DMS53 treated with DMSO at 0.1 percent for 48 hours (cell line): ENCODE results near the gene PCID2.
"Not testable (repeated sequence)": the region's sequence is repeated elsewhere in the genome, so short reads cannot be mapped to it uniquely, and the experiment has no call there.

Experiments
- DNase-seq: peaks from one replicate; lab custom pipeline; 2025; ENCODE audit not compliant: unreplicated experiment; lab: John Stamatoyannopoulos, UW

Gene PCID2

DNA sequence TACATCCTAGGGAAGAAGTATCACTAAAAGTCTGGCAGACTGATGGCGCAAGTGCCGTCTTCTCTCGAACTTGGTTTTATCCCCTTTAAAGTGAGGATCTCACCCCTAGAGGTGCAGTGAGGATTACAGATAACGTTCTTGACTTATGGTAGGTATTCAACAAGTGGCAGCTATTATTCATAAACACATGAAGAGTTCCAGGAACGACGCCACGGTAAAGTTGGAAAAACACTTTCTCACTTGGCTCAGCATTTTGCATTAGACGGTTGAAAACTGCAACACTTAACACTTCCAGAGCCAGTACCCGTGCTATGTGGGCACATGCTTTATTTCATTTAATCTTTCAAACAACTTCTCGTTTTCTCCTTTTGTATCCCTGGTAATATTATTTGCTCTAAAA is 41.3 kb downstream of the PCID2 start:
- no peak for DNase-seq

DNA sequence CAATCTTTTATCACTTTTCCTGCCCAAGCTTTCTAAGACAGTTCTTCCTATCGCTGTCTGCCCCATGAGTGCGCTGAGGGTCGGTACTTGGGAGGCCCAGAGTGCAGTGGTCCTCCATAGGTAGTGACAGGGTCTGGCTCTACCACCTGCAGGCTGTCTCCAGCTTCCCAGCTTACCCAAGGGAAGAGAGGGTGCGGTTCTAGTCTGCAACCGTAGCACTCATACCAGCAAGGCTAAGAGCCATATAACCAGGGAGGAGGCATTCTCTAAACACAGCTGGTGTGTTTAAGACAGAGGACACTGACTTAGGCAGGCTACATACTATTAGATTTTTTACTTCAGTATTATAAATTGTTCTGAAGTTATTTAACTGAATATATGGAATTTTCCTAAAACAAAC is 41.8 kb downstream of the PCID2 start:
- DNase-seq, result no peak

DNA sequence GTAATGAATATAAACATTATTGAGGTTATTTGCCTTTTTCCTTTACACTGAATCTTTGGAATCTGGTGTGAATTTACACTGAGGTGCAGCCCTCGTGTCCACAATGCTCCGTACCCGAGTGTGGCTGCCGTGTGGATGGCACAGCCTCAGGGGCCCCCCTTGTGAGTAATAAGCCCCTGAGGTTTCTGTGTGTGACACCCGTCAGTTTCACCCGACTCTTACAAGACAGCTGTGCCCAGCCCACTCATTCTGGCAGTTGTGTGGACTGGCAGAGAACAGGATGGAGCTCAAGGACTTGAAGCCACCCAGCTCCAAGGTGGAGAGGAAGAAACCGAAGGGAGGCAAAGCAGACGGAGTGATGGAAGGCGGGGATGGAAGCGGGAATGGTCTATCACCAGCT is 42.2 kb downstream of the PCID2 start:
- DNase-seq, result no peak

DNA sequence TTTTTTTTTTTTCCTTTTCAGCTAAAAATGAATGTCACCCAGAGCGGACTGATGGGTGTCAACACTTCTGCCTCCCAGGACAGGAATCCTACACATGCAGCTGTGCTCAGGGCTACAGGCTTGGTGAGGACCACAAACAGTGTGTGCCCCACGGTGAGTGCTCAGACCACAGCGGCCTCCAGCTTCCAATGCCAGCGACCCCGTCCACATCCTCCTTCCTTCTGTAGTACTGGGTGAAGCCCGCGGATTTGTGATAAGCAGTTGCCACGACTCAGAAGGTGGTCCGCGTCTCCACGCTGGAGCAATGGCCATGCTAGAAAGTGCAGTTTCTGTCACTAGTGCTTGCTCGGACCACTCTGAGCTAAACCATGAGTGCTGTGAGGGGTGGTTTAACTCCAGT is 44.0 kb downstream of the PCID2 start:
- no peak for DNase-seq

DNA sequence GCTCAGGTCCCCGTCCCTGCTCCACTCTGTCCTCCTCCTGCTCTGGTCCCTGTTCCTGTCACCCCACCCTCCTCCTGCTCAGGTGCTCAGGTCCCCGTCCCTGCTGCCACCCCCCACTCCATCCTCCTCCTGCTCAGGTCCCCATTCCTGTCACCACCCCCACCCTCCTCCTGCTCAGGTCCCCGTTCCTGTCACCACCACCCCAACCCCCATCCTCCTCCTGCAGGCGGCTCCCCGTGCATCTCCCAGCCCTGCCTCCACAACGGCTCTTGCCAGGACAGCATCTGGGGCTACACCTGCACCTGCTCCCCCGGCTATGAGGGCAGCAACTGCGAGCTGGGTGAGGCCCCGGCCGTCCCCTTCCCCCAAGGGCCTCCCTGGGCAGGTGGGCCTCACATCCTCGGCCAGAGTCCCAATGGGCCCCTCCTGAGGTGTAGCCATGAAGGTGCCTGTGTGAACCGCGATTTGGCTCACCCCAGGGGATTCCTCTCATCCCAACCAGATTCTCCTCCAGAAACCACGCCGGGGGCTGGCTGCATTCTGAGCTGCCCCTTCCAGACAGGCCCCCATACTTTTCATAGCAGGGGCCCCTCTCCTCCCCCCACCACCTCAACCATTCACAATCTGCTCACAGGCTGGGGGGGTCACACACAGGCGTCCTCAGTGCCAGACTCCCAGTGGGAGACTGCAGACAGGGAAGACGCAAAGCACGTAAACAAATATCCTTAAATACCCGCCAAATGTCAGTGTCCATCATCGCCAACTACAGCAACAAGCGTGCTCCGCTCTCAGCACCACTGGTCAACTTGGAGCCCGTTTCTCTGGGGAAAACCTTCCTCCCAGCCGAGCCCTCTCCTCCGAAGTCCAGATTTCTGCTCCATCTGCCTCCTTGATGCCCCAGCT is 45.4 kb downstream of the PCID2 start:
- no peak for DNase-seq

DNA sequence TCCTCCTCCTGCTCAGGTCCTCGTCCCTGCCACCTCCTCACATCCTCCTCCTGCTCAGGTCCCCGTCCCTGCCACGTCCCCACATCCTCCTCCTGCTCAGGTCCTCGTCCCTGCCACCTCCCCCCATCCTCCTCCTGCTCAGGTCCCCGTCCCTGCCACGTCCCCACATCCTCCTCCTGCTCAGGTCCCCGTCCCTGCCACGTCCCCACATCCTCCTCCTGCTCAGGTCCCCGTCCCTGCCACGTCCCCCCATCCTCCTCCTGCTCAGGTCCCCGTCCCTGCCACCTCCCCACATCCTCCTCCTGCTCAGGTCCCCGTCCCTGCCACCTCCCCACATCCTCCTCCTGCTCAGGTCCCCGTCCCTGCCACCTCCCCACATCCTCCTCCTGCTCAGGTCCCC is 46.5 kb downstream of the PCID2 start:
- not testable (repeated sequence) for DNase-seq

DNA sequence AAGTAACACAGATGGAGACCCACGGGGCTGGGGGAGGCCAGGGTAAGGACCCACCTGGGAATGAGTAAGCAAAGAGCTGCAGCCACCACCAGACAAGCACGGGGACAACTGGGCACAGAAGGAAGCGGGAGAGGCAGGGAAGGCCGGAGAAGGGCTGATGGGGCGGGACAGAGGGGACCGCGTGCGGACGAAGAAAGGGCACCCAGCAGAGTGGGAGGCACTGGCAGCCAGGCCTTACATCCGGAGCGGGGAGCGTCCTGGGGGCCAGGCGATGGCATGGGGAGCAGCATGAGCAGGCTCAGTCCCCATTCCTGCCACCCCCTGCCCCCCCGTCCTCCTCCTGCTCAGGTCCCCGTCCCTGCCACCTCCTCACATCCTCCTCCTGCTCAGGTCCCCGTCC is 47.0 kb downstream of the PCID2 start:
- DNase-seq, result no peak

DNA sequence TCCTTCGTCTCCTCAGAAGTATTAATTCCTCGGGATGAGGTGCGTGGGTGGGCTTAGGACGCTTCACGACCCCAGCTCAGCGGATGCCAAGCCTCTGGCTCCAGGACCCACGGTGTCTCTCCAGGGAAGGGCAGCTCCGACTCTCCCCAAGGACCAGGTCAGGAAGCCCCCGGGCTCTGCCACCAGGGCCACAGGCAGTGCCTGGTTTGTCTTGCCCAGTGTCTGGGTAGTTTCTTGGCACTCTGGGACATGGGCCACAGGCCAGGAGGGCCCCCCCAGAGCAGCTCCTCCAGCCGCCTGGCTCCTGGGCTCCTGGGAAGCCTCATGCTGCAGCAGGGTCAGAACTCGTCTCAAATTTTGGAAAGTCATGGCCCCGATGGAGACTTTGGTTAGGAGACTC is 47.5 kb downstream of the PCID2 start:
- DNase-seq, result no peak

DNA sequence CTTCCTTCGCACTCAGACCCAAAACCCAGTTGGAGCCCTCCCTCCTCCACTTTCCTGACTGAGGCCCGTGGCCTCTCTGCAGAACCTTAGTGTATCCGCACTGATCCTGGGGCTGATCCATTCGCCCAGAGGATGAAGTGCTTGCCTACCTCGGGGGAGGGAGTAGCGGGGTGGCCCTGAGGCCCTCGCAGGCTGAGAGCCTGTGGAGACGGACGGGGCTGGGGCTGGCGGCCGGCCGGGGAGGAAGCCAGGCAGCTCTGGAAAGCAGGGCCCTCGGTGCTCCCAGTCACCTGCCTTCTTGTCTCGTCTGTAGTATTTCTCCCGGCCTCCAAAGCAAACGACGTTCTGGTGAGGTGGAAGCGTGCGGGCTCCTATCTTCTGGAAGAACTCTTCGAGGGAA is 48.8 kb downstream of the PCID2 start:
- DNase-seq, result no peak

DNA sequence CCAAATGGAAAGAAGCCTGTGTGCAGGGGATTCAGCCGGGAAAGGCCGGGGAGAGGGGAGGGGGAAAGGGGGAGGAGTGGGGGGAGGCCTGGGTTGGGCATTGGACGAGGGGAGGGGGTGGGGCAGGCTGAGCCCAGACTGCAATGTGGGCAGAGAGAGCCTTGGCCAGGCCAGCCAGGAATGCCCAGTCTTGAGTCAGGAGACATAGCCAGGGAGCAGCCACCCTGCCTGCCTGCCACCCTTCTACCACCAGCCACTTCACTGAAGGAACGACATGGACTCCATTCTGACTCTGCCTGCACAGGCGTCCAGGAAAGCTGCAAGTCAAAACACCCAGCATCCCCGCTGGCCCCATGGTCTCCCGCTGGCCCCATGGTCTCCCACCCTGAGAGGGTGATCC is 49.5 kb downstream of the PCID2 start:
- no peak for DNase-seq

DNA sequence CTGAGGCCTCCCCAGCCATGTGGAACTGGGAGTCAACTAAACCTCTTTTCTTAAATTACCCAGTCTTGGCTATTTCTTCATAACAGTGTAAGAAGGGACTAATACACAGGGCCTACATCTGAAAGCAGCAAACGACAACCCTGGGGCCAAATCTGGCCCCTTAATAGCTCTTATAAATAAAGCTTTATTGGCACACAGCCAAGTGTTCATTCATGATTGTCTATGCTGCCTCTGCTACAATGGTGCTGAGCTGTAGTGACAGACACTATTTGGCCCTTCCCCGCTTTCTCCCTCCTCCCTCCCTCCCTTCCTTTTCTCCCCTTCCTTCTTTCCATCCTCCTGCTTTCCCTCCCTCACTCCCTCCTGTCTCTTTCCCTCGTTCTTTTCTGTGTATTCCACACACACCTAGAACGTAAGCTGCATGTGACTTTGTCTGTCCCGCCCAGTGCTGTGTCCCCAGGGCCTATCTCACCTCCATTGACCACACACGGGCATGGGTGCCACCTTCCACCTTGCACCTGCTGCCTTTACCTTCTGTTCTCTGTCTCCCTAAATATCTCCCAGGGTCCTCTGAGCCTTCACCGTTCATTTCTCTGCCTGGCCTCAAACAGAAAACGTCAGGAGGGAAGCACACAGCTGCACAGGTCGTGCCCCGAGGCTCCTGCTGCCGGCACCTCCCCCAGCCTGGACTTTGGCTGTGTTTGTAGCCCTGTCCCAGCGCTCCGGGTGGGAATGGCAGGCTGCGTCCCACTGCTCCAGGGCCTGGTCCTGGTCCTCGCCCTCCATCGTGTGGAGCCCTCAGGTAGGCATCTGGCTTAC is 50.3 kb downstream of the PCID2 start, which contains the start of gene PROZ:
TSS of gene PROZ (plus strand) at position 720 of the 819 bp plus-strand sequence. CDS start at position 733, 13 bp downstream.
- DNase-seq, result no peak

DNA sequence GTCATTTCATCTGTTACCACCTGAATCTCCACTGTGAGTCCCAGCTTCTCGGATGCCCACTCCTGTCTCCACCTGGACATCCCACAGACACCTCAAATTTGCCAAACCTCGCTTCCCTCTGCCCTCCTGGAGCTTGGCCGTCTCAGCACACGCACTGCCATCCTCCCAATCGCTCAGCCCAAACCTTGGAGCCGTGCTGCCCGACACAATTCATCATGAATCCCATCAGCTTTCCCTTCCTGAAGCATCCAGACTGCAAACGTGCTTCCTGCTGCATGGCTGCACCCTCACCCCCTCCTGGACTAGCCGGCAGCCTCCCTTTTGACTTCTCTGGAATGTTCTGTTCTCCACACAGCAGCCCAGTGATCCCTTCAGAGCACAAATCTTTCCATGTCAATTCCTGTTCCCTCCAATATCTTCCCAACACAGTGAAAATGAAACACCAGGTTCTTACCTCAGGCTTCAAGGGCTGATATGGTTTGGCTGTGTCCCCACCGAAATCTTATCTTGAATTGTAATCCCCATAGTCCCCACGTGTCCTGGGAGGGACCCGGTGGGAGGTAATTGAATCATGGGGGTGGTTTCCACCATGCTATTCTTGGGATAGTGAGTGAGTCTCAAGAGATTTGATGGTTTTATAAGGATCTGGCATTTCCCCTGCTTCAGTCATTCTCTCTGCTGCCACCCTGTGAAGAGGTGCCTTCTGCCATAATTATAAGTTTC is 51.1 kb downstream of the PCID2 start:
- DNase-seq, result no peak

DNA sequence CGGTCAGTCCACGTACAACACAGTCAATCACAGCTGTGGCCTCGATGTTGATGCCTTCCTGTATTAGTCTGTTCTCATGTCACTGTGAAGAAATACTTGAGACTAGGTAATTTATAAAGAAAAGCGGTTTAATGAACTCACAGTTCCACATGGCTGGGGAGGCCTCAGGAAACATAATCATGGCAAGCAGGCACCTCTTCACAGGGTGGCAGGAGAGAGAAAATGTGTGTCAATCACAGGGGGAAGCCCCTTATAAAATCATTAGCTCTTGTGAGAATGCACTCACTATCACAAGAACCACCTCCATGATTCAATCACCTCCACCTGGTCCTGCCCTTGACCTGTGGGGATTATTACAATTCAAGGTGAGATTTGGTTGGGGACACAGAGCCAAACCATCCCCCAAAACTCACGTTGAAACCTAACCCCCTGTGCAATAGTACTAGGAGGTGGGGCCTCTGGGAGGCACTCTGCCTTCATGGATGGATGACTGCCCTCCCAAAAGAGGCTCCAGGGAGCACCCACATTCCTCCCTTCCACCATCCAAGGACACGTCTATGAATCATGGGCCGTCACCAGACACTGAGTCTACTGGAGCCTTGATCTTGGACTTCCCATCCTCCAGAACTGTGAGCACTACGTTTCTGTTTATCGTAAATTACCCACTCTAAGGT is 52.4 kb downstream of the PCID2 start:
- no peak for DNase-seq

DNA sequence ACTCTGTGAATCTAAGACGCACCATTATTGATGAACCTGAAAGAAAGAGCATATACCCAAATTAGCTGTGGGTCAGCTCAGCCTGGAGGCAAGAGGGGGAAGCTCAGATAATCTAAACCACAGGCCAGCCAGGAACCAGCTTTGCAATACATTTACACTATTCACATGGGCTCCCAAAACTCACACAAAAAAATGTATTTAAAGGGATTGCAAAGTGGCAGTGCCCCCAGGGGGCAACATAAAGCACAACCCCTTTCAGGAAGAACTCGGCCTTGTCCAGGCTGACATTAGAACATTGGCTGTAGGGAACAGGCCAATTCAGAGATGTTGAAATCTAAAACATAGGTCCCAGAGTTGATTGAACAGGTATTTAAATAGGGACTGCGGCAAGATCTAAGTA is 53.3 kb downstream of the PCID2 start:
- DNase-seq, result no peak

DNA sequence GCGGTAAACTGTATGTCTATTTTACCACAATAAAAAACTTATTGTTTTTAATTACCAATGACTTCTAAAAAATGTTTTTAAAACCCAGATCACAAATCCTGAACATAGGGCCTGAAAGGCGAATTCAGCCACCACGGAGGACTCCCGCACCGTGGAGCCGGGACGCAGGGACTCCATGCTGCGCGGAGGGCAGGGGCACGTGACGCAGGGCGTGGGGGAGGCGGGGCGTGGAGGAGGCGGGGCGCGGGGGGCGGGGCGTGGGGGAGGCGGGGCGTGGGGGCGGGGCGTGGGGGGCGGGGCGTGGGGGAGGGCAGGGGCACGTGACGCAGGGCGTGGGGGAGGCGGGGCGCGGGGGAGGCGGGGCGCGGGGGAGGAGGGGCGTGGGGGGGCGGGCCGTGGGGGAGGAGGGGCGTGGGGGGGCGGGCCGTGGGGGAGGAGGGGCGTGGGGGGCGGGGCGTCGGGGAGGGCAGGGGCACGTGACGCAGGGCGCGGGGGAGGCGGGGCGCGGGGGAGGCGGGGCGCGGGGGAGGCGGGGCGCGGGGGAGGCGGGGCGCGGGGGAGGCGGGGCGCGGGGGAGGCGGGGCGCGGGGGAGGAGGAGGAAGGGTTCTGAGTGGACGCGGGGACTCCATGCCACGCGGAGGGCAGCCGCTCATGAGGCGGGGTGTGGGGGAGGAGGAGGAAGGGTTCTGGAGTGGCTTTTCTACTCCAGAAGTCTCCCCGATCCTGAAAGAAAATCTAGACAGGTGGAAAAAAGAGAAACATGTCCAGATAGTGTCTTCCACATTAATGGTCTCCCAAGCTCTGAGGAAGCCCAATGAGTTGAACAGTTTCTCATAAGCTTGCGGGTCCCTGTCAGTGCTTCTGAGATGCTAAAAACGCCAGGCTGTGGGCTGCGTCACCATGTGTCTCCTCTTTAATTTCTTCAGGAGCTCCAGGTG is 54.4 kb downstream of the PCID2 start:
- DNase-seq, result peak; percentile 16

DNA sequence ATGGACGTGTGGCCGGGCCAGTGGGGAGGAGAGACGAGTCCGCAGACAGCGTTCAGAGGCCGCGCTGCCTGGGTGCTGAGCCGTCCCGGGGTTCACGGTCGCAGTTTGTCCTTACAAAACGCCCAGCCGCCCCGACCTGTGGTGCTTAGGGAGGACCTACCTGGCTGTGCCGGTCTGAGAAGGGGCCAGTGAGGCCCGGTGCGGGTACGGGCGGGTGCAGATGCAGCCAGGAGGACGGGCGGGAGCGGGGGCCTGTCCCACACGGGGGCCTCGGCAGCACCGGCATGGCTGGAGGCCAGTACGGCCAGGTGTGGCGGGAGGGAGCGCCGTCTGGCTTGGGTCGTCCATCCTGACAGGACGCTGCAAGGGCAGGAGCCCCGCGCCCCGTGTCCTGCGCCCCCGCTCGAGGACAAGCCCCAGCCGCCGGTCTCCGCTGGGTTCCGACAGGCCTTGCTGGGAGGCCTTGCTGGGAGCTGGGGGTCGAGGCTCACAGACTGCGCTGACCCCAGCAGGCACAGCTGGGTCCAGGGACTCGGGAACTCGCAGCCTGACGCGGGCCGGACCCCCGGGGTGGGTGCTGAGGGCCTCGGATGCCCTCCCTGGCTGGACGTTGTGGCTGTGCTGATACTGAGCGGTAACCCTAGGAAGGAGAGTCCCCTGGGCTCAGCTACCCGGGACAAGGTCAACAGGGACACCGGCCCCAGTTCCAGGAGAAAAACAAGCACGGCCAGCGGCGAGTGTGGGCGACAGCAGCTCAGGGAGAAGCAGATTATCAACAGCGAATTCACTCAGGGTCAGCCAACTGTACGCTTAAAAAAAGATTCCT is 55.3 kb downstream of the PCID2 start:
- DNase-seq, result peak; percentile 3

DNA sequence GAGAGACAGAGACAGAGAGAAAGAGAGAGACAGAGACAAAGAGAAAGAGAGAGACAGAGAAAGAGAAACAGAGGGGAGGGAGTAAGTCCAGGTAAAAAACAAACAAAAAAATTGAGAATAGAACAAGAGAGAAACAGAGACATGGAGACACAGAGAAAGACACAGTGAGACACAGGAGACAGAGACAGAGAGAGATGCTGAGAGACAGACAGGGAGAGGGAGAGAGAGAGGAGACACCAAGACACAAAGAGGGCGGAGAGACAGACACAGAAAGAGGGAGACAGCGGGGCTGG is 55.8 kb downstream of the PCID2 start:
- no peak for DNase-seq

DNA sequence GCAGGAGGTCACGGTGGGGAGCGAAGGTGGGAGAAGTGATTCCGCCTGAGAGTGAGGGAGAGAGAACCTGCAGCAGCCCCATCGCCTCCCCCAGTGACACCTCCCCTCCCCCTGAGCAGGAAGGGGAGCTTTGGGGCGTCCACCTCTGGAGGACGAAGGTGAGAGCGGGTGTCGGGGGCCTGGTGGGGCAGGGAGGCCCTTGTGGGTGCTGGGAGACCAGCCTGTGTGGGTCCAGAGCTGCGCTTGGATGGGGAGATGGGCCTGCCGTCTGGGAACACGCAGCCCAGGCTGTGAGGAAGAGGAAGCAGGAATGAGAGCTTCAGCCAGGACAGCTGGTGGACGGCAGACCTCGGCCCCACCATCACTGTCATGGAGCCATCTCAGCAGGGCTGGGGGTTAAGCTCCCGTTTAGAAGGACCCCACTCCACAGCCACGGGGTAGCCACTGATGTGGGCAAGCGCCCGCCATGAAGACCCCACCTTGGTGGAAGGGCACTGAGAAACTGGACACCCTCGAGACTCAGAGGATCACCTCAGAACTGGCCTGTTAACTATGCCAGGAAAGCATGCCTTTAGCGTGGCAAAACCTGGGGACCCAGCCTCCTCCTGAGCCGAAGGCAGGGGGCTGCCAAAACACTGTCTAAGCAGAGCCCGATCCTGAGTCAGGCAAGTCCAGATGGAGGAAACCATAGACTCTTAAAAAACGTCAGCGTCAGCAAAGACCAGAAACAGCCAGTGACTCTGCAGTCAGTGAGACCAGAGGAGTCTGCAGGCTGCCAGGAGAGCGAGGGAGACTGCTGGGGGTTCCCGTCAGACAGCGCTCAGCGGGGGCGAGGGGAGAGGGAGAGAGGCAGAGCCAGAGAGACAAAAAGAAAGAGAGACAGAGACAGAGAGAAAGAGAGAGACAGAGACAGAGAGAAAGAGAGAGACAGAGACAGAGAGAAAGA is 56.5 kb downstream of the PCID2 start:
- no peak for DNase-seq
